HG02571 (cell line): Measurements from ENCODE around the gene DIRAS3.
"Not testable (repeated sequence)": the region's sequence is repeated elsewhere in the genome, so short reads cannot be mapped to it uniquely, and the experiment has no call there.

Experiments
- ATAC-seq: cut with Tn5 transposase; IDR thresholded peaks from one replicate; pipeline ENCODE4 v1.9.1; 2021; ENCODE audit warnings: mild to moderate bottlenecking, moderate library complexity; ENCODE audit not compliant: unreplicated experiment

DIRAS3 gene

DNA sequence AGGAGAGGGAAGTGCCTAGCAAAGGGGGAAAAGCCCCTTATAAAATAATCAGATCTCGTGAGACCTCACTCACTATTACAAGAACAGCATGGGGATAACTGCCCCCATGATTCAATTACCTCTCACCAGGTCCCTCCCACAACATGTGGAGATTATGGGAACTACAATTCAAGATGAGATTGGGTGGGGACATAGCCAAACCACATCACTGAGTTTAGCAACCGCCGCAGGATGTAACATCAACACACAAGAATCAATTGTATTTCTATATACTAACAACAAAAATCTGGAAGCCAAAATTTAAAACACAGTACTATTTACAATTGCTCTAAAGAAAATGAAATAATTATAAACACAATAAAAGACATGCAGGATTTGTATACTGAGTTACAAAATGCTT is 21.9 kb downstream of the DIRAS3 start:
- no peak for ATAC-seq

DNA sequence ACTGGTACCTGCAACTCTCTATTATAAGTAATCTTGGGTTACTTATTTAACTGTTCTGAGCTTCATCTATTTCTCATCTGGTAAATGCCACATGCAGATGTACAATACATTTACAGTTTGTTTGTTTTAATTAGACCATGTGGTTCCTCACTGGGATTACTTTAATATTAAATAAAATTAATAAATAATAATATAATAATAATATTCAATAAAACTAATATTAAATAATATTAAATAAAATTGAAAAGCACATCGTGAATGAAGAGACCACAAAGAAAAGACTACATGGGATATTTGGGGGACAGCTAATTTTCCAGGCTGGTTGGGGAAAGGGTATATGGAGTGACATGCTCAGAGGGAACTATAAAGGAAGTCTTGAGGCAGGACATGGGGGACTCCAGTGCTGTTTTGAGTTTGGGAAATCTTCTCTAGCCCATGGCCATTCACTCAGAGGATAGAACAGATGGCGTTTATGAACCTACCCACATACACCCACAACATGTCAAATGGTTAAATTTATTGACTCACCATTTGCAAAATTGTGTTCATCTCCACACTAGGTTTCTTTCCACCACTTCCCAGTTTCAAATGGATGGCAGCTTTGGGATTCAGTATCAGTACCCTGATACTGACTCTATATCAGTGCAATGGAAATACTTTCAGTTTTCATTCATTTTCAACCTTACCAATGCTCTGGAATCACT is 25.6 kb downstream of the DIRAS3 start:
- no peak for ATAC-seq

DNA sequence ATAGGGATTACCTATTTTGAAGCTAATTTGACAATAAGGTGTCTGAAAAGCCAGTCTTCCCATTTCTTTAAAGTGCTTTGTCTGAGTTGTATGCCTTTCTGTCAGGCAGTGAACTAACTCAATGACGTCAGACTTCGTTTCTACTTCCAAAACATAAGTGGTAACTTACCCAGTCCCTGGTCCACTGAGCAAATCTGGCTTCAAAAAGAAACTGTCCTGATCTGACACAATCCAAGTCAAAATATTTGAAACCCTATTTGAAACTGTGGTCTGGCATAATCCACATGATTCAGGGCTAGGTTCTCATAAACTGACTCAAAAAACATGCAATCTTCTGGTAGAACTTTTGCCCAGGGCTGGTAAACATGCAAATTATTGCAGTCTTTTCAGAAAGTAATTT is 34.0 kb downstream of the DIRAS3 start:
- no peak for ATAC-seq

DNA sequence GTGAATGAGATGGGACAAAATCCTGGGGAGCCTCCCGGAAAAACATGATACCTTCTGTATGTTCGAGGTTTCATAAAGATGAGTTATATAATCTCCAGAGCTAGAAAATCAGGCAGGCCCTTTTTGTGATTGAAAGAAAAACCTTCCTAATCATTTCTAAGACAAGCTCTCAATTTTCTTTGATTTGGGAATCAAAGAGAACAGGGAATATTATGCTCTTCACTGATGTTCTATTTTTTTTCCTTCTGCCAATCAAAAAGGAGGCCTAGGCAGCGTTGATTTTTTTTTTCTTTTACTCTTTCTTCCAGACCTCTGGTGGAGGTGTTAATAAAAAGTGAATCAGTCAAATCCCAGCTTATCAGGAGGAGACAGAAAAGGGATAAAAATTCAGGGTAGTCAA is 34.5 kb downstream of the DIRAS3 start:
- ATAC-seq: no peak

DNA sequence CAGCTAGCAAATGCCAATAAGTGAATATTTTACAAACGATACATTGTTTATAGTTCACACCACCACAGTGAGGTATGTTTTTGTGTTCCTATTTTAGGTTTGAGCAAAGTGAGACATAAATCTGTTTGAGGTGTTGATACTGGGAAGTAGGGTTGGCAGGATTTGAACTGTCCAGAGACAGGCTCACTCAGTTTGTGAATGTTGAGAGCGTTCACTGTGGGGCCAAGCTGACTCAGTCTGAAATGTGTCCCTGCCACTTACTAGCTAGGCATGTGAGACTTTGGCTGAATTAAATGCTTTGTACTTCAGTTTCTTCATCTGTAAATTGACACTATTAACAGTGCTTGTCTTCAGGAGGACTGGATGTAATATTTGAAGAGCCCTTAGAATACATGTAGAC is 35.1 kb downstream of the DIRAS3 start:
- no peak for ATAC-seq

DNA sequence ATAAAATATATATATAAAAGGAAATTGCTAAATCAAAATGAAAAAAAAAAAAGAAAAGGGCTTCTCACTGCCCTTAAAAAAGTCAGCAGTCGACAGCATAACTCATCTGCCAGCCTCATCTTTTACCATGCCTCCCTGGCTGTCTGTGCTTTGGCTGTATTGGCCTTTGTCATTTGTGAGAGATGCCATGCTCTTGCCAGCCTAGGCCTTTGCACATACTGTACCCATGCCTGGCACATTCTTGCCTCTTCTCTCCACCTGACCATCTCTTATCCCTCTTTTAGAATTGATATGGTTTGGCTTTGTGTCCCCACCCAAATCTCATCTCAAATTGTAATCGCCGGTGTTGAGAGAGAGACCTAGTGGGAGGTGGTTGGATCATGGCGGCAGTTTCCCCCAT is 37.1 kb downstream of the DIRAS3 start:
- no peak for ATAC-seq

DNA sequence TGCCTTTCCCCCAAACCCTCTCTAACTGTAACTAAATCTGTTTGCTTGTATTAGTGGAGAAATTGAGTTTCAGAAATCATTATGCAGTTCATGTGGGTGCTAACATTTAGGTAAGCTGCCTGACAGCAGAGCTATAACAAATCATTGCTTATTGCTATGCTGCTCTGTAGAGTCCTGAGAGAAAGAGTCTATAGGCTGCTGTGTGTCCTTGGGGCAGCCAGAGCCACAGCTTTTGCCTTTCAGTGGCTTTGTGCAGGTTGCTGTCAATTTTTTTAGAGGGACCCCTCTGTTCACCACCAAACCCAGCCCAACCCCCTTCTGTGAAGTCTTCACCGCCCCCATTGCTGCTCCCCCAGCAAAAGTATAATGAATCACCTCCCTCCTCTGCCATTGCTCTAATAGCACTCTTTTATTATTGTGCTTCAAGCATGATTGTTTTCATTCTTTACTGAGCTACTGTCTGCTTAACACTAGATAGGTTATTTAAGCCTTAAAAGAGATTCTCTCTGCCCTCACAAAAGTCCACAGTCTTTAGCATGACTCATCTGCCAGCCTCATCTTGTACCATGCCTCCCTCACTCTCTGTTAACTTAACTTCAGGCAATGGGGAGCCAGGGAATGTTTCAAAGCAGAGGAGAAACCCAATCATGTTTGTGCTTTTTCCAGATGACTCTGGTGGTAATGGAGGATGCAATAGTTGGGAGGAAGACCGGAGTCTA is 38.6 kb downstream of the DIRAS3 start:
- no peak for ATAC-seq

DNA sequence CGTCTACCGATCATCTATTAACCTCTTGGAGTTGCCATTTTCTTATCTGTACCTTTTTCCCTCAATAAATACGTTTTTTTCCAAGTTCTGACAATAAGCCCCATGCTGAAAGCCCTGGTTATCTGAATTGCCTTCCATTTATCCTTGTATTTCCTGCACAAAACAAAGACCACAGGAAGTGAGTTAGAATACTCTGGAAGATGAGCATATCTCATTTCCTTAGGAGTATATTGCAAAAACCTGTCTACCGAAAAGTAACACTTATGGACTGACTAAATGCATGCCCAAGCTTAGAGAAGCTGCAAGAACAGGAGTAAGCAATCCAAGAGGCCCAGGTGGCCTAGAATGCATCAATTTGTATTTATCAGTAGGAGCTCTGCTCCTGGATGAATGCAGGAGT is 39.9 kb downstream of the DIRAS3 start:
- ATAC-seq: no peak

DNA sequence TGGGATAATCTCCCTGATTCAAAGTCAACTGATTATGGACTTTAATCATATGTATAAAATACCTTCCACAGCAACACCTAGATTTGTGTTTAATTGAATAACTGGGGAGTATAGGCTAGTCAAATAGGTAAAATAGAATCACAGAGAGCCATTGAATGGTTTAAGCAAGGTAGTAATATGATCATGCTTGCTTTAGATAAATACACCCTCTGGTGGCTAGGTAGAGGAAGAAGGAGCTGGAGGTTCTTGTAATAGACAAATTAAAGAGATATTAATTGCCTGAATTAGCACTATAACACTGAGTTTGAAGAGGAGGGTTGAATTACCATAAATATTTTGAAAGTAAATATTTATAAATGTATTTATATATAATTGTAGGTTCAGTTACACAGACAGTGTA is 40.3 kb downstream of the DIRAS3 start:
- ATAC-seq: no peak

DNA sequence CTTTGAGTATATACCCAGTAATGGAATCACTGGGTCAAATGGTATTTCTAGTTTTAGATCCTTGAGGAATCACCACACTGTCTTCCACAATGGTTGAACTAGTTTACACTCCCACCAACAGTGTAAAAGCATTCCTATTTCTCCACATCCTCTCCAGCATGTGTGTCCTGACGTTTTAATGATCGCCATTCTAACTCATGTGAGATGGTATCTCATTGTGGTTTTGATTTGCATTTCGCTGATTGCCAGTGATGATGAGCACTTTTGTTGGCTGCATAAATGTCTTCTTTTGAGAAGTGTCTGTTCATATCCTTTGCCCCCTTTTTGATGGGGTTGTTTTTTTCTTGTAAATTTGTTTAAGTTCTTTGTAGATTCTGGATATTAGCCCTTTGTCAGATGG is 46.8 kb downstream of the DIRAS3 start:
- not testable (repeated sequence) for ATAC-seq

DNA sequence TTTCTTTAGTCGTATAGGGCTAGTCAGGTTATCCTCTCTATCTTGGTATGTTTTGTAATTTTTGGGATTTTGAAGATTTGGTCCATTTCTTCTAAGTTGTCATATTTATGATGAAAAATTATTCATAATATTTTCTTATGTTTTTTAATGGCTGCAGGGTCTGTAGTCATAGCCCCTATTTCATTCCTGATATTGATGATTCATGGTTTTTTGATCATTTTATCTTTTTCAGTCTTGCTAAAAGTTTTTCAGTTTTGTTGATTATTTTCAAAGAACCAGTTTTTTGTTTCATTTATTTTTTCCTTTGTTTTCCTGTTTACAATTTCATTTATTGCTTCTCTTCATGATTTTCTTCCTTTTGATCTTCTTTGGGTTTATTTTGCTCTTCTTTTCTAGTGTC is 50.2 kb downstream of the DIRAS3 start:
- ATAC-seq: no peak

DNA sequence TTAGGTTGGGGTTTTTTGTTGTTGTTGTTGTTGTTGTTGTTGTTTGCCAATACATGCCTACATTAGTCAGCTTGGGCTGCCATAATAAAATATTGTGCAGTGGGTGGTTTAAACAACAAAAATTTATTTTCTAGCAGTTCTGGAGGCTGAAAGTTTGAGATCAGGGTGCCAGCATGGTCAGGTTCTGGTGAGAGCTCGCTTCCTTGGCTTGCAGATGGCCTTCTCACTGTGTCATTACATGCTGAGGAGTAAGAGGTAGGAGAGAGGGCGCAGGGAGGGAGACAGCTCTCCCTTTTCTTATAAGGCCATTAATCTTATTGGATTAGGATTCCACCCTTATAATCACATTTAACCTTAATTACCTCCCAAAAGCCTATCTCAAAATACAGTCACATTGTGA is 52.7 kb downstream of the DIRAS3 start:
- ATAC-seq: no peak
